HUES6 (cell line): ENCODE measurements around the gene DDRGK1.

Source experiments
- H3K27ac ChIP-seq: 2 replicates; pipeline ENCODE4 v1.7.0; 2013; ENCODE audit warnings: low read depth, mild to moderate bottlenecking, low read length, inconsistent platforms
- H3K27me3 ChIP-seq: 2 replicates; pipeline ENCODE4 v1.6.1; 2013; ENCODE audit warnings: low read length; ENCODE audit not compliant: control insufficient read depth, insufficient read depth
- H3K36me3 ChIP-seq: 2 replicates; pipeline ENCODE4 v1.6.1; 2013; ENCODE audit warnings: low read length; ENCODE audit not compliant: control insufficient read depth, insufficient read depth
- H3K4me1 ChIP-seq: 2 replicates; pipeline ENCODE4 v1.6.1; 2013; ENCODE audit warnings: low read length; ENCODE audit not compliant: control insufficient read depth, insufficient read depth
- H3K4me3 ChIP-seq: 2 replicates; pipeline ENCODE4 v1.5.1; 2013; ENCODE audit warnings: low read depth, low read length
- H3K9ac ChIP-seq: one replicate; pipeline ENCODE4 v1.6.1; 2013; ENCODE audit warnings: mild to moderate bottlenecking, low read length
- H3K9me3 ChIP-seq: 2 replicates; pipeline ENCODE4 v1.6.1; 2013; ENCODE audit warnings: low read depth, low read length; ENCODE audit not compliant: control insufficient read depth, insufficient read depth

The DDRGK1 gene

DNA sequence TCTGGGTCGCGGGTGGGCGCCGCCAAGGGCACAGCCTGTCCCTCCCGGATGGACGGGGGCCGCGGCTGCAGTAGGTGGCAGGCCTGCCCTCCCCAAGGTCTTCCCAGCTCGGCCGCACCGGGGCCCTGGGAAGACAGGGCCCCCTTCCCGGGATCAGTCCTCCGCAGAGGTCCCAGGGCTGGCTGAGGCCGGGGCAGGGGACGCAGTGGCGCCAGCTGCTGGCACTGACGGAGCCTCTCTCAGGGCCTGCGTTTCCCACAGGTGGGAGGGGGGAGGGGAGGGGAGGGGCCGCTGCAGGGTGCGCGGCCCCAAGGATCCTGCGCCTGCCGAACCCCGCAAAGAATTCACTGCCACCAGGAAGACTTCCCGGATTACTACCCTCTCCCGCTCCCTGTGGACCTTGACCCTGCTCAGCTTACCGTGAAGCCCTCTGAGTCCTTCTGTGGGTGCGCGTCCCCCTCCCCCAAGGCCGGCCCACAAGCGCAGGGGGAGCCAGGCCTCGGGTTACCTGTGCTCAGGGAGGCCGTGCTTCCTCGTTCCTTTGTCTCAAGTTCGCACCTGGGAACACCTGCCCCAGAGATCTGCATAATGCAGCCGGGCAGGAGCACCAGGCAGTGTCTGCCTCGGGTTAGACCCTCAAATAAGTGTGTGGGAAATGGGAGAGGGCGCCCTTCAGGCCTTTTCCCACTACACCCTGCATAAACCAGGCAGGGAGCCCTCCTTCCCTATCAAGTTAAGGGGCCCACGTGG lies 36.2 kb downstream of the DDRGK1 start:
- Histone ChIP-seq H3K9me3 (no peaks in the 10 kb centered on the region), H3K4me1 (peaks cover 27% of the 10 kb centered on the region), H3K27me3 (peaks cover 19% of the 10 kb centered on the region), H3K36me3 (peaks cover 3% of the 10 kb centered on the region; the same call in 1 of the 2 replicates), H3K9ac (peak overlapping the region; percentile 45), H3K4me3 (peak overlapping the region; percentile 62), H3K27ac (no peak overlapping the region)

DNA sequence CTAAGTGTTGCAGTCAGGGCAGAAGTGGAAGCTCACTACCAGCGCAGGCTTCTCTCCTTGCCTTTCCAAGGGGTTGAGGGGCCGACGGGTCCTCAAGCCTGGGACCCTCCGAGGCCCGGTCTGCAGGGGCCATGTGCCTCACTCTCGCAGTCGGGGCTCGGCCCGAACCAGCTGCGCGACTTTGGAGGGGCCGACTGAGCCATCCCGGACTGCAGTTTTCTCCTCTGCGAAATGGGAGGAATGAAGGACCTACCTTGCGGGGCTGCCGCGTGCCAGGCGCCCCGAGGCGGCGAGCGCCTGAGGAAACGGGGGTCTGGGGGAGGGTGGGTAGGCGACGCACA lies 36.8 kb downstream of the DDRGK1 start:
- Histone ChIP-seq H3K27ac (no peak overlapping the region), H3K27me3 (peaks cover 19% of the 10 kb centered on the region), H3K9me3 (no peaks in the 10 kb centered on the region), H3K36me3 (peaks cover 3% of the 10 kb centered on the region; the same call in 1 of the 2 replicates), H3K4me1 (peaks cover 26% of the 10 kb centered on the region), H3K4me3 (peak overlapping the region; percentile 62), H3K9ac (no peak overlapping the region)

DNA sequence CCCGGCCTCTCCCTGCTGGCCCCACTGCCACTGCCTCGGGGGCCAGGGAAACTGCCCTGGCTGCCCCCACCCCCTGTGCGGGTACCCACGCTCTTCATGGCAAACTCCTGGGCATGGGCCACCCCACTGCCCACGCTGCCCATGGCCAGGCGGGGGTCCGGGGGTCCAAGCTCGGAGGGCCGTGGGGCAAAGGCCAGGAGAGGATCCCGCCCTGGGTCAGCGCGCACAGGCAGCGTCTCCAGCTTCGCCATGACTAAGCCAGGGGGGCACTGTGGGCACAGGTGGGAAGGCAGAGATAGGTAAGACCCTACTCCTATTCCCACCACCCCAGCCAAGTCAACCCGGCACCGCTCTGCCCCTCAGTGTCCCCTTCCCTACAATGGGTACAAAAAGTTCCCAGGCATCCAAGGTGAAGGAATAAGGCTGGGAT lies 37.6 kb downstream of the DDRGK1 start:
- H3K4me1 ChIP-seq: peaks cover 18% of the 10 kb centered on the region
- no peak overlapping the region for H3K9ac ChIP-seq
- H3K27ac ChIP-seq: no peak overlapping the region
- peaks cover 3% of the 10 kb centered on the region; the same call in 1 of the 2 replicates for H3K36me3 ChIP-seq
- peaks cover 19% of the 10 kb centered on the region for H3K27me3 ChIP-seq
- no peaks in the 10 kb centered on the region for H3K9me3 ChIP-seq
- no peak overlapping the region for H3K4me3 ChIP-seq

DNA sequence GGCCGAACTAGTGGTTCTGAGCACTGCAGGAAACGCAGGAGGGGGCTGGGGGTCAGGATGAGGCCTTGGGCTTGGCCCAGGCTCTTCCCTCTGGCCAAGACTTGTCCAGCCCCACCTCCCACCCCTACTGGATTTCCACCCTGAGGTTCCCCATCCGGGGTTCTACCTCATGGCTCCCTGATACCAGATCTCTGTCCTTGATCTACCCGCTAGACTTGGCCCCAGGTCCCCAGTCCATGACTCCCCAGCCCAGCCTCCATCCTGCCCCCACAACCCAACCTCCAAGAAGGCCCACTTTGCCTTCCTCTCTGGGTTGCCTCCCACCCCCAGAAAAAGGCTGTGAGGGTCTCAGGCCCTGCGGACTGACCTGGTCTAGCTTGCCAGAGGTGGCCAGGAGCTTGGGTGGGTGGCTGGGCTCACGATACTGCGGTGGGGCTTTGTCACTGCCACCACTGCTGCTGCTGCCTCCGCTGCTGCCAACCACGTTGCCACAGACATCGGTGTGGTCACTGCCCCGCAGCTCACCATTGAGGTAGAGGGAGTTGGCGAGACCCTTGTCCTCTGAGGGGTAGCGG lies 38.1 kb downstream of the DDRGK1 start:
- peaks cover 19% of the 10 kb centered on the region for H3K27me3 ChIP-seq
- H3K4me1 ChIP-seq: peaks cover 13% of the 10 kb centered on the region
- H3K27ac ChIP-seq: no peak overlapping the region
- H3K4me3 ChIP-seq: no peak overlapping the region
- H3K9me3 ChIP-seq: no peaks in the 10 kb centered on the region
- peaks cover 3% of the 10 kb centered on the region; the same call in 1 of the 2 replicates for H3K36me3 ChIP-seq
- no peak overlapping the region for H3K9ac ChIP-seq

DNA sequence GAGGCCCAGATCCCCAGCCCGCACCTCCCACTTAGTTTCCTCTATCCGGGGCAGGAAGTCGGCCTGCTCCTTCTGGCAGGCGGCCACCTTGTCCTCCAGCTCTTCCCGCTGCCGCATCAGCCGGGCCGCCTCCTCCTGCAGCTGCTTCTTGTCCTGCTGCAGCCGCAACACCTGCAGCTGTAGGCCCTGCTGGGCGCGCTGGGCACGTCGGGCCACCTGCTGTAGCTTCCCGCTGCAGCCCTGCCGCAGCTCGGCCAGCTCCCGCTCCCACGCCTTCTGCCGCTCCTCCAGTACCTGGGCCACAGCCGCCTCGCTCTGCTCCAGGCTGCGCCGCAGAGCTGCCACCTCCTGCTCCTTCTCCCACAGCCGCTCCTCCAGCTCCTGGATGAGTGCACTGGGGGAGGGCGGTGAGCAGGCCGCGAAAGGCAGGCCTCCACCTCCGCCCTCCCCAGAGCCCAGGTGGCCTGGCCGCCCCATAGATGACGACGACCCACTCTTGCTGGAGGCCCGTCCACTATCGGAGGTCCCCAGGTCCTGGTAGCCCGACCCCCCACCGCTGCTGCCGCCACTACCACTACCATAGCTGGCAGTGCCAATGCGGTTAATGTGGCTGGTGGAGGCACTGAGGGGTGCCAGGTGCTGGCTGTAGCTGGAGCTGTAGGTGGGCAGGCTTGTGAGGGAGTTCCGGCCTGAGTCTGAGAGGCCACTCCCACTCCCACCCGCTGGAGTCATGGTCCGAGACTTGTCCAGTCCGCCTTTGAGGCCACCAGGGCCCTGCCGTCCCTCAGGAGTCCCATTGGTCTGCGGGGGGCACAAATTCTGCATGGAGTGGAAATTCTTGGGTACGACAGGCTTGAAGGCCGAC lies 38.8 kb downstream of the DDRGK1 start:
- Histone ChIP-seq H3K9ac (no peak overlapping the region), H3K36me3 (peaks cover 3% of the 10 kb centered on the region; the same call in 1 of the 2 replicates), H3K27me3 (peaks cover 19% of the 10 kb centered on the region), H3K27ac (no peak overlapping the region), H3K4me1 (peaks cover 10% of the 10 kb centered on the region), H3K9me3 (no peaks in the 10 kb centered on the region), H3K4me3 (no peak overlapping the region)

DNA sequence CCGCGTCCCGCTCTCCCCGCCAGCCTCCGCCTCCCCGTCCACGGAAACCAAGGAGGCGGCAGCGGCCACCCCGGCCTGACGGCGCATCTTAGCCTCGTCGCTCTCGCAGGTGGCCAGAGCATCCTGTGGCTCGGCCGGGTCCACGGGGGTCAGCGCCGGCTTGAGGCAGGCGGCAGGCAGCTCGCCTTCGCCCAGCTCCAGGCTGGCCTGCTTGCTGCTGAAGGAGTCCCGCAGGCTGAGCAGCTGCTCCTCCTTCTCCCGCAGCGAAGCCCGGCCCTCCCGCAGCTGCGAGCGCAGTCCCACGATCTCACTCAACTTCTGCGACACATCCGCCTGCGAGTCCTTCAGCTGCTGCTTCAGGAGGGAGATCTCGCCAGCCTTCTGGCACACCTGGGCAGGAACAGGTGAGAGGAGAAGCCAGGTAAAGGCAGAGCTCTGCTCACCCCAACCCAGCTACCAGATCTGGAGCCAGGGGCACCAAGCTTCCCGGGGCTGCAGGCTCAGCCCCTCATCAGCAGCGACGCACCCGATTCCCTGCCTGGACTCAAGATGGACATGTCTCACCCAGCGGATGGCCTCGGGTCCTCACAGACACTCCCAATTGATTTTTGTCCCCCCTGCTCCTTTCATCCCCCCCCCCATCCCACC lies 39.6 kb downstream of the DDRGK1 start:
- Histone ChIP-seq H3K9ac (no peak overlapping the region), H3K27me3 (peaks cover 19% of the 10 kb centered on the region), H3K36me3 (peaks cover 3% of the 10 kb centered on the region; the same call in 1 of the 2 replicates), H3K27ac (no peak overlapping the region), H3K4me1 (peaks cover 10% of the 10 kb centered on the region), H3K9me3 (no peaks in the 10 kb centered on the region), H3K4me3 (no peak overlapping the region)

DNA sequence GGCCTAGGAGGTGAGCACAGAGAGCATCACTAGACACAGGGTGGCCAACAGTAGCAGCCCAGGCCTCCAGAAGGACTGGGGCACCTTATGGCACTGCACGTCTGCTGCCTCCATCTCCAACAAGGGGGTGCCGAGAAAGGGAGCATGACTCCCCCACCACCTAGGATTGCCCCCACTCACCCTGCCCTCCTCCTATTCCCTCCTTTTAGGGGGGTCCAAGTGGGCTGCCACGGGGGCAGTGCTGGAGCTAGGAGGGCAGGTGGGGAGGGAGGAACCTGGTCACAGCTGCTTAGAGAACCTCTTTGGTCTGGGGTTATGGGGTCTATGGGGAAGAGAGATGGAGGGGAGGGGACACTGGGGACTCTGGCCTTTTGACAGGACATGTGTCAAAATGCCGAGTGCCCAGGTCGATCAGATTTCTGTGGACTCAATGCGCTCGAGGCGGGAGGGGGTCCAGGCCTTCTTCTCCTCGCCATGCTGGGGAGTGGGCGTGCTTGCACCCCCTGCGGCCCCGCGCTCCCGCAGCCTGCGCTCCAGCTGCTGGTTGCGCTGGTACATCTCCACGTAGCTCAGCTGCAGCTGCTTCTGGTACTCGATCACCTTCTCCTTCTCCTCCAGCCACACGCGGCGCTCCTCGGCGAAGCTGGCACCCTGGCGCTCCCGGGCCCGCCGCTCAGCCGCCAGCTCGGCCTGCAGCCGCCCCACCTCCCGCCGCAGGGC lies 40.3 kb downstream of the DDRGK1 start:
- Histone ChIP-seq H3K27ac (no peak overlapping the region), H3K36me3 (peaks cover 3% of the 10 kb centered on the region; the same call in 1 of the 2 replicates)

DNA sequence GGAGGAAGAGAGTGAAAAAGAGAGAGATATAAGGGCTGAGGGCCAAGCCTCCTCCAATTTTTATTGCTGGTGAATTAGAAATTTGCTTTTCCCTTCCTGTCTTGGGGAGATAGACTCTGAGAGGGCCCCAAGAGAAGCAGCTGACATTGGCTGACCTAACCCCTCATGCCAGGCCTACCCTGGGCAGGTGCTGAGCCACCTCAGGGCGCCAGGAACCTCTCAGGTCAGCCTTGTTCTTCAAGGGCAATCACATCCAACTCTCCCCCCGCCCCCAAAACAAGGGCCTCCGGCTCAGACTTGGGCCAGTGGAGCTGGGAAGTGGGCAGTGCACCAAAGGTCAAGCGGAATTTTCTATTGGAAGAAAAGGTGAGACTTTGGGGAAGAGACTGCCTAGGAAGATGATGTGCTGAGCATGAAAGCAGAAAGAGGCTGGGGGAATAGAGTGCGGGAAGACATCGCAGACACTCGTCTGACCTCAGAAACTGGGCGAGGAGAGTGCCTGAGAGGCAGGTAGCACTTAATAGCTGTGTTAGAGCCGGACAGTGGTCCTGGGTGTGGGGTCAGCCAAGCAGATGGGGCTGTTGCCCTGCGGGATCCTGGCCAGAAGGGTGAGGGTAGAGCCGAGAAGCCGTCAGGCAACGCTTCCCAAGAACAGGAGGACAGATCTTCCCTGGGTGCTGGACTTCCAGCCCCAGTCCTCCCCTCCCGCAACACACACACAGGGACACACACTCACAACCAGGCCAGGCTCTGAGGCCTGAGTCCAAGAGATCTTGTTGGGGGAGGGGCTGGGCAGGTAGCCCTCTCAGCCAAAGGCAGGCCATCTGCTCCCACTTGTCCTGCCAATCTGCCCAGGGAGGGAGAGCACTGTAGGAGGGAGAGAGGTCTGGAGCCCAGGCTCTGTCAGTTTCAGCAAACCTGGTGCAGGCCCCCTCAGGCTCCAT lies 41.1 kb downstream of the DDRGK1 start:
- Histone ChIP-seq H3K4me3 (no peak overlapping the region), H3K36me3 (peaks cover 3% of the 10 kb centered on the region; the same call in 1 of the 2 replicates), H3K9me3 (no peaks in the 10 kb centered on the region), H3K27me3 (peaks cover 10% of the 10 kb centered on the region), H3K4me1 (peaks cover 2% of the 10 kb centered on the region), H3K27ac (no peak overlapping the region), H3K9ac (no peak overlapping the region)

More for the DNA sequence above, 40.3 kb downstream of the DDRGK1 start:
- H3K9me3 ChIP-seq: no peaks in the 10 kb centered on the region
- H3K4me3 ChIP-seq: no peak overlapping the region
- H3K9ac ChIP-seq: no peak overlapping the region
- H3K27me3 ChIP-seq: peaks cover 18% of the 10 kb centered on the region
- H3K4me1 ChIP-seq: peaks cover 10% of the 10 kb centered on the region

DNA sequence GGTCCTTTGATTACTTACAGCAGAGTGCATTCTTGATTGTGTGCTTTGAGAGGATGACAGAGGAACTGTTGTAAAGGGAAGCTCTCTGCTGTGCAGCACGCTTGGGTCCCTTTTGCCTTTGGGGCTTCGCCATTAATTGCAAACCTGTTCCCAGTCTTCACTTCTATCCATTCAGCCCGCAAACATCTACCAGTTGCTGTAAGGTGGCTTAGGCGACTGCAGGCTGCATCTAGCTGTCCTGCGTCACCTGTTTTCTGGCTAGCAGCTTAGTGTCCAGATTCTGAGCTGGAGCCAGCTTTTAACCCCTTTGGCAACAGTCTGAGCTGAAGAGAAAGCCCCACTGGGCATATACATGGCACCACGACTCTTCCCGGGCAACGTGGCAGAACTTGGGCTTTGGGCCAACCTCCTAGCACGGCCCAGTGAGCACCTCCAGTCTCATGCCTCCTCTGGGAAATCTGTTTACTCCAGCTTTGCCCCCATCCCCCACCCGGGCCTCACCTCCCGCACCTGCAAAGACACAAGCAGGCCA lies 42.3 kb downstream of the DDRGK1 start:
- H3K9ac ChIP-seq: no peak overlapping the region
- H3K27ac ChIP-seq: no peak overlapping the region
- H3K9me3 ChIP-seq: no peaks in the 10 kb centered on the region
- no peaks in the 10 kb centered on the region for H3K4me1 ChIP-seq
- H3K27me3 ChIP-seq: no peaks in the 10 kb centered on the region
- H3K36me3 ChIP-seq: peaks cover 3% of the 10 kb centered on the region; the same call in 1 of the 2 replicates
- H3K4me3 ChIP-seq: no peak overlapping the region
